ENCODE data around the gene TLL1.

The TLL1 gene

DNA sequence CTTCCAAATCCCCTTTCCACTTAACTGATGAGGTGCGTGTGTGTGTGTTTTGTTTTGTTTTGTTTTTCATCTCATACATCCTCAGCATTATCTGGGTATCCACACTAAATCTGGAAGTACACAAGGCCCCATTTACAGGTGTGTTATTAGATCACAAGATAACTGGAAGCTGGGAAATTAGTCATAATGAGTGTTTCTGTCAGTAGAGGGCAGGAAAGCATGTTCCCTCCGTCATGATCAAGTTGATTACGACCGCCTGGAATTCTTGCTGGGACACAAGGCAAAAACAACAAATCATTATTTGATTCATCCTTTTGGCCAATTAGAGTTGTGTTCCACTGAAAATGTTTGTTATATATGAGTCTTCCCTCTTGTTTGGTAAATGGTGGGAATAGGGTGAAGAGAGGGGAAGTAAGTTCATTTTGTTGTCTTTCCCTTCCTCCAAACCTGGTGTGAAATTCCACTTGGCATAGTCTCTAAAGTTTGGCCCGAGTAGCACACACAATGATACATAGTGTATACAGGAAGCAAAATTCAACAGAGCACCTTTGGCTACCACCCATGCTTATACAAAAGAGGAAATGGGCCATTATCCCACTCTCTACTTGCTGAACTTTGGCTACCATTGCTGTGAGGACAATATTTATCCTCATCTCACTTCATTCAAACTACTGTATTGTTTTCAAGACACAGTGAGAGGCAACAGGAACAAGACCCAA, 33.3 kb upstream of the TLL1 start:
- H3K4me3 ChIP-seq (ENCODE audit: low read depth, low read length) = no peak overlapping the region
- no peak for TF ChIP-seq CTCF (conservative IDR thresholded peaks at IDR 0.05; ENCODE audit: low read depth, low read length)
- DNase-seq (ENCODE audit: low read depth) = no peak

DNA sequence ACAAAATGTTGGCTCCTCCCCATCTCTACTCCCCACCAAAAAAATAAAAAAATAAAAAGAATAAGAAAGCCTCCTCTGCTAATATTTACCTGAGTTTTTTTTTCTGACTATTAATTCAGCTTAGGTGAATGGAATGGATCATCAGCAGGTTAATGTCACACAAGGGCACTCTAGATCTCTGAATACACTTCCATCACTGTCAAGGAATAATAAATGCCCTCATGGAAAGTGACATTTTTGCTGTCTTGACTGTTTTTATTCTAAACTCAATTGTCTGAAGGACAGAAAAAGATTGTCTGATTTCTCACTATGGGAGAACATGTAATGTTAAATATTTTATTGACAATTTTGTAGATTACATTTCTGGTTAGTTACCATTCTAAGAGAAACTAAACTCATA, 30.4 kb upstream of the TLL1 start:
- no peak for TF ChIP-seq CTCF (conservative IDR thresholded peaks at IDR 0.05; ENCODE audit: low read depth, low read length)

DNA sequence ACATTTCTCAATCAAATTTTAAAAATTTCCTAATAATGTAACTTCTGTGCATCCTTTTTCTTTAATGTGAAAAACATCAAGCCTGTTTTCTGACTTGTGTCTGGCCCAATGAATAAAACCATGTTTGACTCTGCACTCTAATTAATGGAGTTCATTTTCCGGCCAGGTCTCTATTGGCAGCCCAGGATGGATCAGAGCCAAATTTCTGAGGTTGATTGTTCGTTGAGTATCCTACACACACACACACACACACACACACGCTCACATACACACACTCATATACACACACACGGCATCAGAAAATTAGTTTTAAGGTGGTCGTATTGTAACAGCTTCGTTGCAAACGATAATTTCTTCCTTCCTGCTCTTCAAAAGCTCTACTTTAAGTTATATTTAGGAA, 28.9 kb upstream of the TLL1 start:
- no peak for TF ChIP-seq CTCF (conservative IDR thresholded peaks at IDR 0.05; ENCODE audit: low read depth, low read length)
- DNase-seq (ENCODE audit: low read depth) = no peak
- no peak overlapping the region for H3K4me3 ChIP-seq (ENCODE audit: low read depth, low read length)

More for the DNA sequence above, 30.4 kb upstream of the TLL1 start:
- DNase-seq (ENCODE audit: low read depth) = no peak
- no peak overlapping the region for H3K4me3 ChIP-seq (ENCODE audit: low read depth, low read length)

- DNase-seq (ENCODE audit: low read depth) = no peak
- no peak overlapping the region for H3K4me3 ChIP-seq (ENCODE audit: low read depth, low read length)
- no peak for TF ChIP-seq CTCF (conservative IDR thresholded peaks at IDR 0.05; ENCODE audit: low read depth, low read length)
Measured at GRCh38 chr4:165851256-165851655, 21.8 kb upstream of the TLL1 start.

DNA sequence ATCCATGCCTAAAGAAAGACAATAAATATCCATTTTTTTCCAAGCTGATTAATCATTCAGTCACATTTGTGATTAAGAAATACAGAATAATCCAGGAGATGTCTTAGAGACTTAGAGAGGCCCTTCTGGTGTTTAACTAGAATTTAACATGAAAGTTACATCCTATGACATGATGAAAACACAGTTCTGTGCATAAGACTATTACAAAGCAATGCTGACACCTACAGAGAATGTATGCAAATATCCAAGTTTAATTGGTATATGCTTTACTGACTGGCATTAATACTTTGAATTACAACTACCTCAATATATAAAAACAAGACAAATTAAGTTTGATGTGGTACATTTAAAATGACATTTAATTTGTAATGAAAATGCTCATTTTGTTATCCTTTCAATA, 17.8 kb upstream of the TLL1 start:
- no peak for DNase-seq (ENCODE audit: low read depth)
- TF ChIP-seq CTCF (conservative IDR thresholded peaks at IDR 0.05; ENCODE audit: low read depth, low read length) = no peak
- no peak overlapping the region for H3K4me3 ChIP-seq (ENCODE audit: low read depth, low read length)

DNA sequence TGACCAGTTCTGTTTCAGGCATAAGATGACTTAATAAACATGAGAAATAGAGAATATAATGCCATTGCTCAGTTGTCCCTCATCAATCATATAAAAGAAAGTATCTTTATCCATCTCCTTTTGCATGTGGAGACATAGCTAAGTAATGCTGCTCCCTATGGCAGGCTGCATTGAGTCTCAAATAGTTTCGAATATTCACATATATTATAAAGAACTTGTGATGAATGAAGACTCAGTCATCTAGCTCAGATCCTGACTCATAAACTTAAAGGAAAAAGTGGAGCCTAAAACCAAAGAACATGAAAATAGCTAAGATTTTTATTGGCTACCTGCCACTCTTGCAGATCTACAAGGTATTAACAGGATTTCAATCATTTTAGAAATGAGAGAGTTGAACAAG, 11.7 kb upstream of the TLL1 start:
- DNase-seq (ENCODE audit: low read depth) = no peak
- no peak for TF ChIP-seq CTCF (conservative IDR thresholded peaks at IDR 0.05; ENCODE audit: low read depth, low read length)
- H3K4me3 ChIP-seq (ENCODE audit: low read depth, low read length) = no peak overlapping the region

GRCh38 chr4:165864271-165864670, 8.8 kb upstream of the TLL1 start:
- TF ChIP-seq CTCF (conservative IDR thresholded peaks at IDR 0.05; ENCODE audit: low read depth, low read length) = peak; percentile 10
- DNase-seq (ENCODE audit: low read depth) = no peak
- H3K4me3 ChIP-seq (ENCODE audit: low read depth, low read length) = no peak overlapping the region
